CD8-positive, alpha-beta memory T cell (primary cell): ENCODE measurements around the gene ELAPOR1. TPM values are rescaled to one million over a fixed set of nuclear protein-coding genes. Genes with fewer than 3 reads are reported as not detected.
A peak's percentile ranks its signal among the peaks of the same experiment; 100 is the strongest.

Experiments used
- CTCF ChIA-PET: fragments of 350-600 bp; sonication (Branson Sonifier 250); formaldehyde crosslinking; loops from one replicate; lab custom pipeline; 2021; ENCODE audit warnings: antibody characterized with exemption; lab: Charles Lee
- POLR2A ChIA-PET: fragments of 350-600 bp; sonication (Branson Sonifier 250); formaldehyde crosslinking; loops from one replicate; lab custom pipeline; 2021; ENCODE audit warnings: antibody characterized with exemption; lab: Charles Lee
- DNase-seq, 5 donors: peaks; one replicate each; pipeline versions ENCODE4 v3.0.0 to v3.0.0-alpha.2; 2020 to 2022; ENCODE audit warnings: mixed read lengths in 1 of 5
- H3K27ac ChIP-seq: one replicate; pipeline ENCODE4 v1.7.0; 2013; ENCODE audit warnings: low read depth, mild to moderate bottlenecking, low read length, moderate library complexity
- H3K27me3 ChIP-seq: 2 replicates; pipeline ENCODE4 v1.7.0; 2013; ENCODE audit warnings: low read length, mild to moderate bottlenecking; ENCODE audit not compliant: insufficient read depth, poor library complexity, severe bottlenecking
- H3K36me3 ChIP-seq: 2 replicates; pipeline ENCODE4 v1.7.0; 2013; ENCODE audit warnings: mild to moderate bottlenecking, low read length, moderate library complexity; ENCODE audit not compliant: insufficient read depth
- H3K4me1 ChIP-seq: 2 replicates; pipeline ENCODE4 v1.7.0; 2013; ENCODE audit warnings: mild to moderate bottlenecking, low read length, moderate library complexity; ENCODE audit not compliant: insufficient read depth
- H3K4me3 ChIP-seq: 2 replicates; pipeline ENCODE4 v1.7.0; 2013; ENCODE audit warnings: mild to moderate bottlenecking, low read length
- H3K9me3 ChIP-seq: 2 replicates; pipeline ENCODE4 v1.7.0; 2013; ENCODE audit warnings: mild to moderate bottlenecking, low read length
- H3K27ac Mint-ChIP-seq, 8 donors: one replicate each; pipeline ENCODE4 v1.8.0; 2020 to 2021; ENCODE audit warnings: mixed read lengths in 8 of 8, mild to moderate bottlenecking in 6 of 8, inconsistent platforms in 3 of 8, moderate library complexity in 3 of 8
- H3K27me3 Mint-ChIP-seq, 2 donors: one replicate each; pipeline ENCODE4 v1.8.0; 2020 to 2021; ENCODE audit warnings: mixed read lengths in 2 of 2, mild to moderate bottlenecking in 1 of 2, moderate library complexity in 1 of 2
- H3K36me3 Mint-ChIP-seq, 3 donors: one replicate each; pipeline ENCODE4 v1.8.0; 2020 to 2021; ENCODE audit warnings: mixed read lengths in 3 of 3, inconsistent platforms in 1 of 3, mild to moderate bottlenecking in 1 of 3
- H3K4me1 Mint-ChIP-seq, 3 donors: one replicate each; pipeline ENCODE4 v1.8.0; 2020 to 2021; ENCODE audit warnings: mixed read lengths in 3 of 3, inconsistent platforms in 1 of 3, mild to moderate bottlenecking in 1 of 3
- H3K4me3 Mint-ChIP-seq, 7 donors: one replicate each; pipeline ENCODE4 v1.8.0; 2020 to 2021; ENCODE audit warnings: mixed read lengths in 7 of 7, mild to moderate bottlenecking in 6 of 7, moderate library complexity in 4 of 7, inconsistent platforms in 2 of 7
- H3K9me3 Mint-ChIP-seq, 5 donors: one replicate each; pipeline ENCODE4 v1.8.0; 2020 to 2022; ENCODE audit warnings: mixed read lengths in 5 of 5, mild to moderate bottlenecking in 3 of 5, moderate library complexity in 2 of 5, inconsistent platforms in 1 of 5
- polyA plus RNA-seq: library from polyadenylated mRNA; unstranded; fragments of 300-500 nt; fragmentation: Illumina TruSeq; gene quantifications from one replicate; pipeline ENCODE4 v1.2.3, GENCODE V29; 2021
- total RNA-seq, 2 experiments: library from RNA; stranded (reverse); gene quantifications; one replicate each; pipeline ENCODE4 v1.2.3, GENCODE V29; 2021

The ELAPOR1 gene
- total and polyA plus RNA-seq, 3 experiments from 2014 or later, result 11.3 to 15.7 (median 13.9) TPM

DNA sequence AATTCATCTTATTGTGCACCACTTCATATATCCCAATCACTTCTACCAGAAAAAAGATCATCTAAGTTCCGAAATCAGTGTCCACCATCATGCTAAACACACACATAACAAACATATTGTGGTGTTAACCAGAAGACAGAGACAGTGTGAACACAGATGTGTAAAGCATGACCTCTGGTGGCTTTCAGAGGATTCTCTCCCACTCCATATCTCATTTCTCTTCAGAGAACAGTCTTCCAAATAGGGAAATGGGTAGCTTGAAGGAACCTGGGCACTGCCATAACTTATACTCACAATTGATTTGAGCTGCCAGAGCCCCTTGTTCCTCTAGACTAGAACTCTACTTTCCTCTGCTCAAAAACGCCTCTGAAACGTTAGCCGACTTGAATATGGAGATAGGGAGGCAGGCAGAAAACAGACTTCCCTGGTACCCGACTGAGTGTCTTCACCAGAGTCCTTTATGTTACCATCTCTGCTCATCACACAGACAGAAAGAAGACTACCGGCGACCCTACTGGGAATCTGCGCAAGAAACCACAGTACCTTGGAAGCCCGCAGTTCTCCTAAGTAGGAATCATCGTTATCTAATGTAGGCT is 1.8 kb upstream of the ELAPOR1 start:
- Histone ChIP-seq H3K27ac (peak overlapping the region; percentile 40), H3K4me3 (no peak overlapping the region), H3K36me3 (no peaks in the 10 kb centered on the region), H3K27me3 (no peaks in the 10 kb centered on the region), H3K4me1 (peaks cover 27% of the 10 kb centered on the region), H3K9me3 (no peaks in the 10 kb centered on the region)
- peak overlapping the region; percentile 75 to 99 (median 96) for H3K27ac Mint-ChIP-seq
- peaks cover 22 to 30% (median 29%) of the 10 kb centered on the region in 3 donors for H3K4me1 Mint-ChIP-seq
- peak overlapping the region; percentile 33 to 94 (median 89) for H3K4me3 Mint-ChIP-seq
- peaks cover 0 to 3% (median 0%) of the 10 kb centered on the region in 5 donors for H3K9me3 Mint-ChIP-seq
- CTCF ChIA-PET, result interaction anchor here (0.6 to 7.7 kb wide), 22 partner anchors 9 to 389 kb away, joined by 3 to 145 read pairs (median 4); partner anchors contain the start of genes CLCC1, TAF13, TMEM167B and WDR47
- H3K36me3 Mint-ChIP-seq, result peaks cover 0 to 4% (median 3%) of the 10 kb centered on the region in 3 donors
- DNase-seq, result peak in 1 of 5 donors; percentile 17
- POLR2A ChIA-PET, result interaction anchor here (1.0 to 4.0 kb wide), 3 partner anchors 12 to 420 kb away, joined by 3 to 39 read pairs (median 6); partner anchors contain the start of genes PRPF38B and WDR47
- H3K27me3 Mint-ChIP-seq, result peaks cover 3 to 13% of the 10 kb centered on the region in 2 donors

- Mint-ChIP-seq H3K4me3 (peak overlapping the region; percentile 87 to 94 (median 89)), H3K4me1 (peaks cover 22 to 30% (median 29%) of the 10 kb centered on the region in 3 donors), H3K27me3 (peaks cover 3 to 13% of the 10 kb centered on the region in 2 donors), H3K27ac (peak overlapping the region; percentile 75 to 99 (median 96)), H3K9me3 (peaks cover 0 to 3% (median 0%) of the 10 kb centered on the region in 5 donors), H3K36me3 (peaks cover 0 to 4% (median 3%) of the 10 kb centered on the region in 3 donors)
- H3K27ac ChIP-seq, result peak overlapping the region; percentile 49
- no peaks in the 10 kb centered on the region for H3K36me3 ChIP-seq
- H3K4me3 ChIP-seq, result peak overlapping the region; percentile 73
- peaks cover 27% of the 10 kb centered on the region for H3K4me1 ChIP-seq
- no peaks in the 10 kb centered on the region for H3K27me3 ChIP-seq
- peak; percentile 84 to 94 (median 87) for DNase-seq
- no peaks in the 10 kb centered on the region for H3K9me3 ChIP-seq
- CTCF ChIA-PET, result interaction anchor here (0.8 to 7.7 kb wide), 21 partner anchors 9 to 389 kb away, joined by 3 to 145 read pairs (median 5); partner anchors contain the start of genes CLCC1, TAF13, TMEM167B and WDR47
- POLR2A ChIA-PET, result interaction anchor here (0.6 to 4.0 kb wide), 4 partner anchors 12 to 420 kb away, joined by 3 to 39 read pairs (median 6); partner anchors contain the start of genes PRPF38B and WDR47
Observed at GRCh38 chr1:109112652-109113285, 1.1 kb upstream of the ELAPOR1 start.

- DNase-seq, result no peak
- POLR2A ChIA-PET, result interaction anchor here (1.3 to 4.0 kb wide), 2 partner anchors 14 to 422 kb away, joined by 4 to 39 read pairs; partner anchors contain the start of gene PRPF38B
- peaks cover 27% of the 10 kb centered on the region for H3K4me1 ChIP-seq
- H3K9me3 Mint-ChIP-seq, result peaks cover 0 to 3% (median 0%) of the 10 kb centered on the region in 5 donors
- peaks cover 0 to 4% (median 3%) of the 10 kb centered on the region in 3 donors for H3K36me3 Mint-ChIP-seq
- H3K9me3 ChIP-seq, result no peaks in the 10 kb centered on the region
- no peaks in the 10 kb centered on the region for H3K27me3 ChIP-seq
- H3K4me1 Mint-ChIP-seq, result peaks cover 22 to 30% (median 29%) of the 10 kb centered on the region in 3 donors
- no peaks in the 10 kb centered on the region for H3K36me3 ChIP-seq
- peaks cover 3 to 13% of the 10 kb centered on the region in 2 donors for H3K27me3 Mint-ChIP-seq
- peak overlapping the region; percentile 49 for H3K27ac ChIP-seq
- H3K4me3 ChIP-seq, result peak overlapping the region; percentile 73
- H3K4me3 Mint-ChIP-seq, result peak overlapping the region; percentile 87 to 94 (median 89)
- H3K27ac Mint-ChIP-seq, result peak overlapping the region; percentile 11 to 96 (median 86)
- CTCF ChIA-PET, result interaction anchor here (1.8 to 7.7 kb wide), 3 partner anchors 12 to 39 kb away, joined by 6 to 145 read pairs (median 7); partner anchors contain the start of gene TAF13
Observed at GRCh38 chr1:109114342-109114674, 393 bp downstream of the ELAPOR1 start.

- H3K27me3 Mint-ChIP-seq, result peaks cover 3 to 12% of the 10 kb centered on the region in 2 donors
- DNase-seq, result no peak
- H3K9me3 Mint-ChIP-seq, result peaks cover 0 to 3% (median 0%) of the 10 kb centered on the region in 5 donors
- ChIA-PET POLR2A (no interaction called here), CTCF (interaction anchor here (7.7 kb wide), 1 partner anchor 14 kb away, joined by 145 read pairs; no protein-coding TSS in a partner anchor)
- no peak overlapping the region for H3K4me3 ChIP-seq
- H3K4me1 ChIP-seq, result peaks cover 27% of the 10 kb centered on the region
- no peaks in the 10 kb centered on the region for H3K27me3 ChIP-seq
- H3K36me3 ChIP-seq, result no peaks in the 10 kb centered on the region
- H3K27ac Mint-ChIP-seq, result peak overlapping the region in 2 of 8 donors; percentile 25 to 67
- no peaks in the 10 kb centered on the region for H3K9me3 ChIP-seq
- no peak overlapping the region for H3K27ac ChIP-seq
- H3K36me3 Mint-ChIP-seq, result peaks cover 0 to 4% (median 3%) of the 10 kb centered on the region in 3 donors
- H3K4me1 Mint-ChIP-seq, result peaks cover 22 to 30% (median 29%) of the 10 kb centered on the region in 3 donors
- H3K4me3 Mint-ChIP-seq, result peak overlapping the region in 1 of 7 donors; percentile 49
Observed at GRCh38 chr1:109115685-109116084, 1.8 kb downstream of the ELAPOR1 start.

GRCh38 chr1:109116286-109116685 is 2.4 kb downstream of the ELAPOR1 start:
- H3K36me3 ChIP-seq, result no peaks in the 10 kb centered on the region
- no peak overlapping the region for H3K27ac ChIP-seq
- ChIA-PET POLR2A (interaction anchor here (0.6 kb wide), 1 partner anchor 145 kb away, joined by 3 read pairs; no protein-coding TSS in a partner anchor), CTCF (interaction anchor here (0.6 to 7.7 kb wide), 2 partner anchors 14 to 916 kb away, joined by 3 to 145 read pairs; partner anchors contain the start of gene SLC25A24)
- DNase-seq, result no peak
- H3K9me3 Mint-ChIP-seq, result peaks cover 0 to 3% (median 0%) of the 10 kb centered on the region in 5 donors
- no peak overlapping the region for H3K4me3 ChIP-seq
- no peak overlapping the region for H3K27ac Mint-ChIP-seq
- peak overlapping the region in 1 of 7 donors; percentile 49 for H3K4me3 Mint-ChIP-seq
- H3K27me3 ChIP-seq, result no peaks in the 10 kb centered on the region
- peaks cover 27% of the 10 kb centered on the region for H3K4me1 ChIP-seq
- peaks cover 3 to 12% of the 10 kb centered on the region in 2 donors for H3K27me3 Mint-ChIP-seq
- peaks cover 22 to 30% (median 29%) of the 10 kb centered on the region in 3 donors for H3K4me1 Mint-ChIP-seq
- peaks cover 0 to 4% (median 3%) of the 10 kb centered on the region in 3 donors for H3K36me3 Mint-ChIP-seq
- no peaks in the 10 kb centered on the region for H3K9me3 ChIP-seq

DNA sequence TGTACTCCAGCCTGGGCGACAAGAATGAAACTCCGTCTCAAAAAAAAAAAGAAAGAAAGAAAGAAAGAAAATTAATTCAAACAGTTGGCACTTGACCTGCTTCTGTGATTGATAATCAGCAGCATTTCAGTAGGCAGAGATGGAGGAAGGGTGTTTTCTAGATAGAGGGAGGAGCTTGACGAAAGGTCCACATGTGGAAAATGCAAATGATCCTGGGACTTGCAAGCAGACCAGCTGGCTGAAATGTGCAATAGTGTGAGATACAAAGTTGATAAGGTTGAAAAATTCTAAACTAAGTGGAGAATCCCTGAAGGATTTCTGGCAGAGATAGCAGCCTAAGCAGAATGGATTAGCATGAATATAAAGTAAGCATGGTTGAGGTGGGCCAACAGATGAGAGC is 4.2 kb downstream of the ELAPOR1 start:
- no peak for DNase-seq
- CTCF ChIA-PET, result no interaction called here
- no peak overlapping the region for H3K4me3 Mint-ChIP-seq

GRCh38 chr1:109120356-109120755 is 6.4 kb downstream of the ELAPOR1 start:
- ChIA-PET POLR2A (no interaction called here), CTCF (interaction anchor here (2.9 kb wide), 1 partner anchor 8 kb away, joined by 13 read pairs; a partner anchor contains a TSS)
- Mint-ChIP-seq H3K4me1 (no peaks in the 10 kb centered on the region), H3K4me3 (no peak overlapping the region), H3K36me3 (peaks cover 0 to 2% (median 0%) of the 10 kb centered on the region in 3 donors), H3K27ac (no peak overlapping the region), H3K27me3 (no peaks in the 10 kb centered on the region), H3K9me3 (no peaks in the 10 kb centered on the region)
- Histone ChIP-seq H3K4me3 (no peak overlapping the region), H3K27me3 (no peaks in the 10 kb centered on the region), H3K36me3 (no peaks in the 10 kb centered on the region), H3K4me1 (no peaks in the 10 kb centered on the region), H3K27ac (no peak overlapping the region), H3K9me3 (no peaks in the 10 kb centered on the region)
- no peak for DNase-seq

More for the DNA sequence above, 4.2 kb downstream of the ELAPOR1 start:
- POLR2A ChIA-PET, result no interaction called here
- Mint-ChIP-seq H3K36me3 (peaks cover 0 to 4% (median 0%) of the 10 kb centered on the region in 3 donors), H3K27me3 (peaks cover 0 to 5% of the 10 kb centered on the region in 2 donors), H3K9me3 (peaks cover 0 to 2% (median 0%) of the 10 kb centered on the region in 5 donors), H3K27ac (no peak overlapping the region), H3K4me1 (peaks cover 12 to 20% (median 18%) of the 10 kb centered on the region in 3 donors)
- Histone ChIP-seq H3K27me3 (no peaks in the 10 kb centered on the region), H3K4me3 (no peak overlapping the region), H3K36me3 (no peaks in the 10 kb centered on the region), H3K9me3 (no peaks in the 10 kb centered on the region), H3K27ac (no peak overlapping the region), H3K4me1 (peaks cover 17% of the 10 kb centered on the region)
